GM23338 (cell line): ENCODE data around the gene DAB1. TPM values are rescaled to one million over a fixed set of nuclear protein-coding genes. Genes with fewer than 3 reads are reported as not detected.

Experiments
- ATAC-seq: fragments of 200-7000 bp; cut with Tn5 transposase; 3 replicates; pipeline ENCODE4 v1.9.1; 2020
- DNase-seq: peaks from one replicate; pipeline ENCODE4 v3.0.0-alpha.2; 2015; ENCODE audit warnings: low spot score
- H2AFZ ChIP-seq: fragments of 200-600 bp; sonication (generic); 2 replicates; pipeline ENCODE4 v1.8.0; 2016; ENCODE audit warnings: antibody characterized with exemption, mild to moderate bottlenecking, moderate library complexity
- H3F3A ChIP-seq: fragments of 200-600 bp; sonication (generic); replicated peaks from 2 replicates; pipeline ENCODE4 v1.8.0; 2017; ENCODE audit warnings: antibody characterized with exemption, mixed run types, low read depth
- H3K27ac ChIP-seq: fragments of 200-600 bp; sonication (generic); 2 replicates; pipeline ENCODE4 v1.6.1; 2016; ENCODE audit warnings: low read depth
- H3K27me3 ChIP-seq: fragments of 200-600 bp; sonication (generic); 2 replicates; pipeline ENCODE4 v1.8.0; 2016; ENCODE audit warnings: mild to moderate bottlenecking, mixed run types, moderate library complexity; ENCODE audit not compliant: insufficient read depth
- H3K36me3 ChIP-seq: fragments of 200-600 bp; sonication (generic); 2 replicates; pipeline ENCODE4 v1.8.0; 2016; ENCODE audit warnings: mild to moderate bottlenecking; ENCODE audit not compliant: insufficient read depth
- H3K4me1 ChIP-seq: fragments of 200-600 bp; sonication (generic); 2 replicates; pipeline ENCODE4 v1.8.0; 2016; ENCODE audit warnings: mild to moderate bottlenecking, moderate library complexity; ENCODE audit not compliant: insufficient read depth
- H3K4me2 ChIP-seq: fragments of 200-600 bp; sonication (generic); 2 replicates; pipeline ENCODE4 v1.7.1; 2017; ENCODE audit warnings: mixed run types
- H3K4me3 ChIP-seq: fragments of 200-600 bp; sonication (generic); 2 replicates; pipeline ENCODE4 v1.6.1; 2016; ENCODE audit warnings: mixed run types
- H3K79me2 ChIP-seq: fragments of 200-600 bp; sonication (generic); replicated peaks from 2 replicates; pipeline ENCODE4 v1.8.0; 2017; ENCODE audit warnings: mild to moderate bottlenecking; ENCODE audit not compliant: insufficient read depth
- H3K9me2 ChIP-seq: fragments of 200-600 bp; sonication (generic); 2 replicates; pipeline ENCODE4 v1.8.0; 2017; ENCODE audit not compliant: insufficient read depth
- H4K20me1 ChIP-seq: fragments of 200-600 bp; sonication (generic); replicated peaks from 2 replicates; pipeline ENCODE4 v1.8.0; 2017; ENCODE audit warnings: mild to moderate bottlenecking; ENCODE audit not compliant: insufficient read depth
- H3K27ac Mint-ChIP-seq: 2 replicates; pipeline ENCODE4 v1.8.0; 2020; ENCODE audit warnings: inconsistent platforms, mild to moderate bottlenecking, moderate library complexity, mixed read lengths
- H3K27me3 Mint-ChIP-seq: 3 replicates; pipeline ENCODE4 v1.8.0; 2022; ENCODE audit warnings: low read depth, mild to moderate bottlenecking, moderate library complexity, mixed read lengths, inconsistent platforms; ENCODE audit not compliant: insufficient read depth, poor library complexity
- H3K36me3 Mint-ChIP-seq: 3 replicates; pipeline ENCODE4 v1.8.0; 2021; ENCODE audit warnings: low read depth, mild to moderate bottlenecking, inconsistent platforms, moderate library complexity, mixed read lengths
- H3K4me1 Mint-ChIP-seq: 3 replicates; pipeline ENCODE4 v1.8.0; 2020; ENCODE audit warnings: mild to moderate bottlenecking, inconsistent platforms, mixed read lengths
- H3K4me3 Mint-ChIP-seq: 3 replicates; pipeline ENCODE4 v1.8.0; 2021; ENCODE audit warnings: moderate library complexity, mild to moderate bottlenecking, inconsistent platforms, mixed read lengths
- H3K9me3 Mint-ChIP-seq: 3 replicates; pipeline ENCODE4 v1.8.0; 2020; ENCODE audit warnings: moderate library complexity, mild to moderate bottlenecking, inconsistent platforms, mixed read lengths
- CREB1 ChIP-seq: fragments of 250-450 bp; sonication (Bioruptor Pico); IDR thresholded peaks from 2 replicates; pipeline ENCODE4 v1.5.0; 2020; ENCODE audit warnings: low read depth, mild to moderate bottlenecking, moderate library complexity
- EZH2 ChIP-seq: fragments of 200-600 bp; sonication (generic); IDR thresholded peaks from one replicate; pipeline ENCODE4 v1.8.0; 2017; ENCODE audit warnings: antibody characterized with exemption, mild to moderate bottlenecking, low read depth; ENCODE audit not compliant: unreplicated experiment
- EZH2phosphoT487 ChIP-seq: fragments of 200-600 bp; sonication (generic); IDR thresholded peaks from one replicate; pipeline ENCODE4 v1.8.1; 2018; ENCODE audit warnings: antibody characterized with exemption; ENCODE audit not compliant: unreplicated experiment
- JUNB ChIP-seq: IDR thresholded peaks from one replicate; pipeline ENCODE4 v1.6.1; 2016; ENCODE audit warnings: antibody characterized with exemption; ENCODE audit not compliant: unreplicated experiment
- NANOG ChIP-seq: IDR thresholded peaks from 2 replicates; pipeline ENCODE4 v1.6.1; 2016; ENCODE audit warnings: antibody characterized with exemption, borderline replicate concordance
- POLR2AphosphoS5 ChIP-seq: IDR thresholded peaks from 2 replicates; pipeline ENCODE4 v1.6.1; 2016; ENCODE audit warnings: antibody characterized with exemption, low read depth
- STAT1 ChIP-seq: IDR thresholded peaks from one replicate; pipeline ENCODE4 v1.6.1; 2016; ENCODE audit warnings: antibody characterized with exemption; ENCODE audit not compliant: unreplicated experiment
- ZNF114 ChIP-seq: fragments of 250-450 bp; sonication (Bioruptor Pico); IDR thresholded peaks from 2 replicates; pipeline ENCODE4 v1.5.0; 2020; ENCODE audit warnings: mild to moderate bottlenecking, moderate library complexity
- ZNF331 ChIP-seq: fragments of 250-450 bp; sonication (Bioruptor Pico); IDR thresholded peaks from 2 replicates; pipeline ENCODE4 v1.5.0; 2020; ENCODE audit warnings: low read depth, mild to moderate bottlenecking, moderate library complexity
- polyA plus RNA-seq: library from polyadenylated mRNA; unstranded; fragments of >200 nt; fragmentation: Nextera tagmentation; extraction: Ambion mirVana; gene quantifications from 2 replicates; pipeline ENCODE4 v1.2.1, GENCODE V29; 2016
- total RNA-seq: library from RNA; depleted of rRNA; stranded (reverse); fragments of >200 nt; shearing (Covaris generic); gene quantifications from 2 replicates; pipeline ENCODE4 v1.2.3, GENCODE V29; 2014
- TF ChIP-seq, protein P1 (sequence below): fragments of 250-450 bp; sonication (Bioruptor Pico); IDR thresholded peaks from 2 replicates; pipeline ENCODE4 v1.5.0; 2020; ENCODE audit warnings: mild to moderate bottlenecking, moderate library complexity
- TF ChIP-seq, protein P2 (sequence below), 2 experiments: fragments of 200-600 bp in 1 of 2; sonication (generic) in 1 of 2; conservative IDR thresholded peaks; 2 replicates each; pipeline versions ENCODE4 v1.5.1 to v1.6.1; 2016 to 2017; ENCODE audit warnings: antibody characterized with exemption in 2 of 2, low read depth in 2 of 2, mild to moderate bottlenecking in 2 of 2, moderate library complexity in 1 of 2
- TF ChIP-seq, protein P3 (sequence below): IDR thresholded peaks from 2 replicates; pipeline ENCODE4 v1.6.1; 2016; ENCODE audit warnings: antibody characterized with exemption
- TF ChIP-seq, protein P4 (sequence below): IDR thresholded peaks from one replicate; pipeline ENCODE4 v1.6.1; 2018; ENCODE audit warnings: antibody characterized with exemption; ENCODE audit not compliant: unreplicated experiment

Gene DAB1
- total and polyA plus RNA-seq, 2 experiments from 2014 or later, result 12.8 to 14.5 TPM

- no peaks in the 10 kb centered on the region for H4K20me1 ChIP-seq
- H3K27me3 ChIP-seq, result no peaks in the 10 kb centered on the region
- no peaks in the 10 kb centered on the region for H3F3A ChIP-seq
- H3K36me3 ChIP-seq, result no peaks in the 10 kb centered on the region
- no peak overlapping the region for H3K4me3 ChIP-seq
- no peaks in the 10 kb centered on the region for H3K9me2 ChIP-seq
- H3K4me1 Mint-ChIP-seq, result peaks cover 10% of the 10 kb centered on the region
- DNase-seq (no peak), ATAC-seq (no peak)
- no peak overlapping the region for H3K4me3 Mint-ChIP-seq
- no peak overlapping the region for H2AFZ ChIP-seq
- no peak for TF ChIP-seq CREB1
- TF ChIP-seq, protein P1, sequence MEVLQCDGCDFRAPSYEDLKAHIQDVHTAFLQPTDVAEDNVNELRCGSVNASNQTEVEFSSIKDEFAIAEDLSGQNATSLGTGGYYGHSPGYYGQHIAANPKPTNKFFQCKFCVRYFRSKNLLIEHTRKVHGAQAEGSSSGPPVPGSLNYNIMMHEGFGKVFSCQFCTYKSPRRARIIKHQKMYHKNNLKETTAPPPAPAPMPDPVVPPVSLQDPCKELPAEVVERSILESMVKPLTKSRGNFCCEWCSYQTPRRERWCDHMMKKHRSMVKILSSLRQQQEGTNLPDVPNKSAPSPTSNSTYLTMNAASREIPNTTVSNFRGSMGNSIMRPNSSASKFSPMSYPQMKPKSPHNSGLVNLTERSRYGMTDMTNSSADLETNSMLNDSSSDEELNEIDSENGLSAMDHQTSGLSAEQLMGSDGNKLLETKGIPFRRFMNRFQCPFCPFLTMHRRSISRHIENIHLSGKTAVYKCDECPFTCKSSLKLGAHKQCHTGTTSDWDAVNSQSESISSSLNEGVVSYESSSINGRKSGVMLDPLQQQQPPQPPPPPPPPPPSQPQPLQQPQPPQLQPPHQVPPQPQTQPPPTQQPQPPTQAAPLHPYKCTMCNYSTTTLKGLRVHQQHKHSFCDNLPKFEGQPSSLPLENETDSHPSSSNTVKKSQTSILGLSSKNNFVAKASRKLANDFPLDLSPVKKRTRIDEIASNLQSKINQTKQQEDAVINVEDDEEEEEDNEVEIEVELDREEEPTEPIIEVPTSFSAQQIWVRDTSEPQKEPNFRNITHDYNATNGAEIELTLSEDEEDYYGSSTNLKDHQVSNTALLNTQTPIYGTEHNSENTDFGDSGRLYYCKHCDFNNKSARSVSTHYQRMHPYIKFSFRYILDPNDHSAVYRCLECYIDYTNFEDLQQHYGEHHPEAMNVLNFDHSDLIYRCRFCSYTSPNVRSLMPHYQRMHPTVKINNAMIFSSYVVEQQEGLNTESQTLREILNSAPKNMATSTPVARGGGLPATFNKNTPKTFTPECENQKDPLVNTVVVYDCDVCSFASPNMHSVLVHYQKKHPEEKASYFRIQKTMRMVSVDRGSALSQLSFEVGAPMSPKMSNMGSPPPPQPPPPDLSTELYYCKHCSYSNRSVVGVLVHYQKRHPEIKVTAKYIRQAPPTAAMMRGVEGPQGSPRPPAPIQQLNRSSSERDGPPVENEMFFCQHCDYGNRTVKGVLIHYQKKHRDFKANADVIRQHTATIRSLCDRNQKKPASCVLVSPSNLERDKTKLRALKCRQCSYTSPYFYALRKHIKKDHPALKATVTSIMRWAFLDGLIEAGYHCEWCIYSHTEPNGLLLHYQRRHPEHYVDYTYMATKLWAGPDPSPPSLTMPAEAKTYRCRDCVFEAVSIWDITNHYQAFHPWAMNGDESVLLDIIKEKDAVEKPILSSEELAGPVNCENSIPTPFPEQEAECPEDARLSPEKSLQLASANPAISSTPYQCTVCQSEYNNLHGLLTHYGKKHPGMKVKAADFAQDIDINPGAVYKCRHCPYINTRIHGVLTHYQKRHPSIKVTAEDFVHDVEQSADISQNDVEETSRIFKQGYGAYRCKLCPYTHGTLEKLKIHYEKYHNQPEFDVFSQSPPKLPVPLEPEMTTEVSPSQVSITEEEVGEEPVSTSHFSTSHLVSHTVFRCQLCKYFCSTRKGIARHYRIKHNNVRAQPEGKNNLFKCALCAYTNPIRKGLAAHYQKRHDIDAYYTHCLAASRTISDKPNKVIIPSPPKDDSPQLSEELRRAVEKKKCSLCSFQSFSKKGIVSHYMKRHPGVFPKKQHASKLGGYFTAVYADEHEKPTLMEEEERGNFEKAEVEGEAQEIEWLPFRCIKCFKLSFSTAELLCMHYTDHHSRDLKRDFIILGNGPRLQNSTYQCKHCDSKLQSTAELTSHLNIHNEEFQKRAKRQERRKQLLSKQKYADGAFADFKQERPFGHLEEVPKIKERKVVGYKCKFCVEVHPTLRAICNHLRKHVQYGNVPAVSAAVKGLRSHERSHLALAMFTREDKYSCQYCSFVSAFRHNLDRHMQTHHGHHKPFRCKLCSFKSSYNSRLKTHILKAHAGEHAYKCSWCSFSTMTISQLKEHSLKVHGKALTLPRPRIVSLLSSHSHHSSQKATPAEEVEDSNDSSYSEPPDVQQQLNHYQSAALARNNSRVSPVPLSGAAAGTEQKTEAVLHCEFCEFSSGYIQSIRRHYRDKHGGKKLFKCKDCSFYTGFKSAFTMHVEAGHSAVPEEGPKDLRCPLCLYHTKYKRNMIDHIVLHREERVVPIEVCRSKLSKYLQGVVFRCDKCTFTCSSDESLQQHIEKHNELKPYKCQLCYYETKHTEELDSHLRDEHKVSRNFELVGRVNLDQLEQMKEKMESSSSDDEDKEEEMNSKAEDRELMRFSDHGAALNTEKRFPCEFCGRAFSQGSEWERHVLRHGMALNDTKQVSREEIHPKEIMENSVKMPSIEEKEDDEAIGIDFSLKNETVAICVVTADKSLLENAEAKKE (CRISPR knock-in tag), result no peak
- TF ChIP-seq, protein P2, sequence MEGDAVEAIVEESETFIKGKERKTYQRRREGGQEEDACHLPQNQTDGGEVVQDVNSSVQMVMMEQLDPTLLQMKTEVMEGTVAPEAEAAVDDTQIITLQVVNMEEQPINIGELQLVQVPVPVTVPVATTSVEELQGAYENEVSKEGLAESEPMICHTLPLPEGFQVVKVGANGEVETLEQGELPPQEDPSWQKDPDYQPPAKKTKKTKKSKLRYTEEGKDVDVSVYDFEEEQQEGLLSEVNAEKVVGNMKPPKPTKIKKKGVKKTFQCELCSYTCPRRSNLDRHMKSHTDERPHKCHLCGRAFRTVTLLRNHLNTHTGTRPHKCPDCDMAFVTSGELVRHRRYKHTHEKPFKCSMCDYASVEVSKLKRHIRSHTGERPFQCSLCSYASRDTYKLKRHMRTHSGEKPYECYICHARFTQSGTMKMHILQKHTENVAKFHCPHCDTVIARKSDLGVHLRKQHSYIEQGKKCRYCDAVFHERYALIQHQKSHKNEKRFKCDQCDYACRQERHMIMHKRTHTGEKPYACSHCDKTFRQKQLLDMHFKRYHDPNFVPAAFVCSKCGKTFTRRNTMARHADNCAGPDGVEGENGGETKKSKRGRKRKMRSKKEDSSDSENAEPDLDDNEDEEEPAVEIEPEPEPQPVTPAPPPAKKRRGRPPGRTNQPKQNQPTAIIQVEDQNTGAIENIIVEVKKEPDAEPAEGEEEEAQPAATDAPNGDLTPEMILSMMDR (conservative IDR thresholded peaks at IDR 0.05; ENCODE audit: low read depth in 2 of 2), result no peak
- no peak for TF ChIP-seq NANOG
- no peak for TF ChIP-seq ZNF331 (CRISPR knock-in tag)
- TF ChIP-seq, protein P3, sequence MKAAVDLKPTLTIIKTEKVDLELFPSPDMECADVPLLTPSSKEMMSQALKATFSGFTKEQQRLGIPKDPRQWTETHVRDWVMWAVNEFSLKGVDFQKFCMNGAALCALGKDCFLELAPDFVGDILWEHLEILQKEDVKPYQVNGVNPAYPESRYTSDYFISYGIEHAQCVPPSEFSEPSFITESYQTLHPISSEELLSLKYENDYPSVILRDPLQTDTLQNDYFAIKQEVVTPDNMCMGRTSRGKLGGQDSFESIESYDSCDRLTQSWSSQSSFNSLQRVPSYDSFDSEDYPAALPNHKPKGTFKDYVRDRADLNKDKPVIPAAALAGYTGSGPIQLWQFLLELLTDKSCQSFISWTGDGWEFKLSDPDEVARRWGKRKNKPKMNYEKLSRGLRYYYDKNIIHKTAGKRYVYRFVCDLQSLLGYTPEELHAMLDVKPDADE, result no peak
- no peak for TF ChIP-seq POLR2AphosphoS5
- no peak for TF ChIP-seq ZNF114 (CRISPR knock-in tag)
- no peak for TF ChIP-seq JUNB
- TF ChIP-seq EZH2phosphoT487, result no peak
- TF ChIP-seq STAT1, result no peak
- TF ChIP-seq, protein P4, sequence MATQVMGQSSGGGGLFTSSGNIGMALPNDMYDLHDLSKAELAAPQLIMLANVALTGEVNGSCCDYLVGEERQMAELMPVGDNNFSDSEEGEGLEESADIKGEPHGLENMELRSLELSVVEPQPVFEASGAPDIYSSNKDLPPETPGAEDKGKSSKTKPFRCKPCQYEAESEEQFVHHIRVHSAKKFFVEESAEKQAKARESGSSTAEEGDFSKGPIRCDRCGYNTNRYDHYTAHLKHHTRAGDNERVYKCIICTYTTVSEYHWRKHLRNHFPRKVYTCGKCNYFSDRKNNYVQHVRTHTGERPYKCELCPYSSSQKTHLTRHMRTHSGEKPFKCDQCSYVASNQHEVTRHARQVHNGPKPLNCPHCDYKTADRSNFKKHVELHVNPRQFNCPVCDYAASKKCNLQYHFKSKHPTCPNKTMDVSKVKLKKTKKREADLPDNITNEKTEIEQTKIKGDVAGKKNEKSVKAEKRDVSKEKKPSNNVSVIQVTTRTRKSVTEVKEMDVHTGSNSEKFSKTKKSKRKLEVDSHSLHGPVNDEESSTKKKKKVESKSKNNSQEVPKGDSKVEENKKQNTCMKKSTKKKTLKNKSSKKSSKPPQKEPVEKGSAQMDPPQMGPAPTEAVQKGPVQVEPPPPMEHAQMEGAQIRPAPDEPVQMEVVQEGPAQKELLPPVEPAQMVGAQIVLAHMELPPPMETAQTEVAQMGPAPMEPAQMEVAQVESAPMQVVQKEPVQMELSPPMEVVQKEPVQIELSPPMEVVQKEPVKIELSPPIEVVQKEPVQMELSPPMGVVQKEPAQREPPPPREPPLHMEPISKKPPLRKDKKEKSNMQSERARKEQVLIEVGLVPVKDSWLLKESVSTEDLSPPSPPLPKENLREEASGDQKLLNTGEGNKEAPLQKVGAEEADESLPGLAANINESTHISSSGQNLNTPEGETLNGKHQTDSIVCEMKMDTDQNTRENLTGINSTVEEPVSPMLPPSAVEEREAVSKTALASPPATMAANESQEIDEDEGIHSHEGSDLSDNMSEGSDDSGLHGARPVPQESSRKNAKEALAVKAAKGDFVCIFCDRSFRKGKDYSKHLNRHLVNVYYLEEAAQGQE, result no peak
- TF ChIP-seq EZH2, result no peak
- H3K4me1 ChIP-seq, result no peaks in the 10 kb centered on the region
- H3K9me3 Mint-ChIP-seq, result no peaks in the 10 kb centered on the region
- no peak overlapping the region for H3K4me2 ChIP-seq
- H3K27me3 Mint-ChIP-seq, result peaks cover 1% of the 10 kb centered on the region
- H3K27ac Mint-ChIP-seq, result no peak overlapping the region
- H3K36me3 Mint-ChIP-seq, result no peaks in the 10 kb centered on the region
- H3K27ac ChIP-seq, result no peak overlapping the region
- H3K79me2 ChIP-seq, result no peaks in the 10 kb centered on the region
These were observed 307.0 kb downstream of the DAB1 start for GRCh38 chr1:57116871-57117270.
